PC-3 (cell line): ENCODE measurements around the gene SEPTIN5. TPM values are rescaled to one million over a fixed set of nuclear protein-coding genes. Genes with fewer than 3 reads are reported as not detected.
A peak's percentile ranks its signal among the peaks of the same experiment; 100 is the strongest.

Source experiments
- ATAC-seq: fragments of 200-7000 bp; cut with Tn5 transposase; 2 replicates; pipeline ENCODE4 v1.9.1; 2020; ENCODE audit warnings: mild to moderate bottlenecking, moderate library complexity
- BruUV-seq: library from RNA; stranded (reverse); fragments of 400-500 nt; replicated peaks from 2 replicates; lab custom pipeline; 2021; lab: Mats Ljungman, UMichigan
- CTCF ChIA-PET: fragments of 300-600 bp; sonication (Branson Sonifier 250); formaldehyde crosslinking; loops from one replicate; lab custom pipeline; 2022; ENCODE audit warnings: antibody characterized with exemption; lab: Charles Lee
- POLR2A ChIA-PET: fragments of 300-600 bp; sonication (Branson Sonifier 250); formaldehyde crosslinking; loops from one replicate; lab custom pipeline; 2022; ENCODE audit warnings: antibody characterized with exemption; ENCODE audit not compliant: unreplicated experiment; lab: Charles Lee
- DNase-seq: peaks from one replicate; pipeline ENCODE4 v3.0.0-alpha.2; 2015
- H2AFZ ChIP-seq: fragments of 300-600 bp; sonication (generic); 2 replicates; pipeline ENCODE4 v1.6.0; 2016; ENCODE audit warnings: antibody characterized with exemption, low read length
- H3F3A ChIP-seq: fragments of 300-600 bp; sonication (generic); one replicate; pipeline ENCODE4 v1.6.0; 2017; ENCODE audit warnings: antibody characterized with exemption, low read length, control low read depth, mild to moderate bottlenecking; ENCODE audit not compliant: unreplicated experiment
- H3K27ac ChIP-seq: fragments of 300-600 bp; sonication (generic); 2 replicates; pipeline ENCODE4 v1.5.1; 2016; ENCODE audit warnings: mild to moderate bottlenecking, low read length
- H3K27me3 ChIP-seq: fragments of 300-600 bp; sonication (generic); 2 replicates; pipeline ENCODE4 v1.6.1; 2016; ENCODE audit warnings: low read length, mixed read lengths
- H3K36me3 ChIP-seq: fragments of 300-600 bp; sonication (generic); 2 replicates; pipeline ENCODE4 v1.6.1; 2016; ENCODE audit warnings: low read depth, mixed run types, low read length, mixed read lengths
- H3K4me1 ChIP-seq: fragments of 300-600 bp; sonication (generic); 2 replicates; pipeline ENCODE4 v1.5.1; 2016; ENCODE audit warnings: low read length; ENCODE audit not compliant: insufficient read depth
- H3K4me2 ChIP-seq: fragments of 300-600 bp; sonication (generic); 2 replicates; pipeline ENCODE4 v1.6.0; 2016; ENCODE audit warnings: low read length
- H3K4me3 ChIP-seq: fragments of 300-600 bp; sonication (generic); 2 replicates; pipeline ENCODE4 v1.5.1; 2016; ENCODE audit warnings: mild to moderate bottlenecking, low read length, mixed read lengths
- H3K79me2 ChIP-seq: fragments of 300-600 bp; sonication (generic); 2 replicates; pipeline ENCODE4 v1.6.1; 2017; ENCODE audit warnings: low read length, mixed read lengths
- H3K9ac ChIP-seq: fragments of 300-600 bp; sonication (generic); 2 replicates; pipeline ENCODE4 v1.6.0; 2016; ENCODE audit warnings: mild to moderate bottlenecking, low read length
- H3K9me2 ChIP-seq: fragments of 300-600 bp; sonication (generic); replicated peaks from 2 replicates; pipeline ENCODE4 v1.6.1; 2016; ENCODE audit warnings: mixed run types, low read length, mixed read lengths
- H3K9me3 ChIP-seq: fragments of 300-600 bp; sonication (generic); 2 replicates; pipeline ENCODE4 v1.6.1; 2016; ENCODE audit warnings: low read length, mixed read lengths
- H4K20me1 ChIP-seq: fragments of 300-600 bp; sonication (generic); 2 replicates; pipeline ENCODE4 v1.6.1; 2016; ENCODE audit warnings: low read length, mixed read lengths
- EZH2 ChIP-seq: fragments of 300-600 bp; sonication (generic); IDR thresholded peaks from one replicate; pipeline ENCODE4 v1.6.1; 2017; ENCODE audit warnings: antibody characterized with exemption, mild to moderate bottlenecking, low read length; ENCODE audit not compliant: unreplicated experiment
- EZH2phosphoT487 ChIP-seq: fragments of 300-600 bp; sonication (generic); IDR thresholded peaks from 2 replicates; pipeline ENCODE4 v1.6.1; 2018; ENCODE audit warnings: mild to moderate bottlenecking, antibody characterized with exemption, low read length, borderline replicate concordance
- intact Hi-C: fragments of 100-400 bp; cut with micrococcal nuclease; formaldehyde crosslinking; loops from 2 replicates; pipeline ENCODE4 v1.9.0; 2023
- total RNA-seq: library from RNA; depleted of rRNA; stranded (reverse); fragments of >200 nt; gene quantifications from 2 replicates; pipeline ENCODE4 v1.2.3, GENCODE V29; 2014
- TF ChIP-seq, protein P1 (sequence below): fragments of 300-600 bp; sonication (generic); conservative IDR thresholded peaks from 2 replicates; pipeline ENCODE4 v1.5.1; 2017; ENCODE audit warnings: antibody characterized with exemption, low read depth, mild to moderate bottlenecking, low read length

SEPTIN5 gene
- total RNA-seq, 1 experiment from 2014 or later: 27.5 TPM

DNA sequence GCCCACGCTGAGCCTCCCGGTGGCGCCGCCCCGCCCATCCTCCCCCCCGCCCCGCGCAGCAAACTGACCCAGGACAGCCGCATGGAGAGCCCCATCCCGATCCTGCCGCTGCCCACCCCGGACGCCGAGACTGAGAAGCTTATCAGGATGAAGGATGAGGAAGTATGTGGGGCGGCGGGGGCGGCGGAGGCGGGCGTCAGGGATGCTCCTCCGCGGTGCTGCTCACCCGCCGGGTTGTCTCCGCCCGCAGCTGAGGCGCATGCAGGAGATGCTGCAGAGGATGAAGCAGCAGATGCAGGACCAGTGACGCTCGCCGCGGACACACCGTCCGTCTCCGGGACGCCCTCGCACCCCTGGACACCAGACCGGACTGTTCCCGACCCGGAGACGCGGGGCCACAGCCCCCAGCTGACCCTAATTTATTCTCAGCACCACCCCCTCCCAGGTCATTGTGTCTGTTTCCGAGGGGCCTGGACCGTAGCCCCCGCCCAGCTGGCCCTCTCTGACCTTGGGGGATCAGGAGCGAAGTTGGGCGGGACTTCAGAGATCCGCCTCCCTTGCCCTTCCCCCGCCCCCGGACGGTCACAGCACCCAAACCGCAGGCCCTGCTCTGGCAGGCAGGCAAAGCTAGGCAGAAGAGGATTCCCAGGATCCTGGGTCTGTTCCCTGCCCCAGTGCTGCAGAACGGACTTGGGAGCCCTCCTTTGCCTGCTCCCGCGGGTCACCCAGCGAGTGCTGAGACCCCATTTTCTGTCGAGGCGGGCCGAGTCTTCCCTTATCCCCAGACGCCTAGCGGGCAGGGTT is 8.1 kb downstream of the SEPTIN5 start:
- no peak for ATAC-seq
- H3K4me2 ChIP-seq: no peak overlapping the region

DNA sequence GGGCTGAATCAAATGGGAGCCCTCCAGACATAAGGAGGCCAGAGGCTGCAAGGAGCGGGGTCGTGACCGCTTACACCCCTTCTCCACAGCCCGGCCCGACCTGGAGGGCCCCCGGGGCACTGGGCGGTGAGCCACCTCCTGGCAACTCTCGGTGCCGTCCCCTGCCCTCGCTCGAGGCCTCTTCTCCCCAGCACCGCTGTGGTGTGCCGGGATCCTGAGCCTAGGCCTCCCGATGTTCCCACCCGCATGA is 8.6 kb downstream of the SEPTIN5 start:
- Histone ChIP-seq H3K79me2 (no peaks in the 10 kb centered on the region), H3K36me3 (no peaks in the 10 kb centered on the region), H3K4me3 (no peak overlapping the region), H3K4me2 (no peak overlapping the region), H3K9ac (no peak overlapping the region), H3K9me2 (no peaks in the 10 kb centered on the region), H2AFZ (no peak overlapping the region), H3F3A (no peaks in the 10 kb centered on the region), H3K27ac (no peak overlapping the region), H3K27me3 (no peaks in the 10 kb centered on the region), H3K4me1 (no peaks in the 10 kb centered on the region), H3K9me3 (no peaks in the 10 kb centered on the region), H4K20me1 (no peaks in the 10 kb centered on the region)
- DNase-seq (no peak), ATAC-seq (no peak)
- TF ChIP-seq, protein P1, sequence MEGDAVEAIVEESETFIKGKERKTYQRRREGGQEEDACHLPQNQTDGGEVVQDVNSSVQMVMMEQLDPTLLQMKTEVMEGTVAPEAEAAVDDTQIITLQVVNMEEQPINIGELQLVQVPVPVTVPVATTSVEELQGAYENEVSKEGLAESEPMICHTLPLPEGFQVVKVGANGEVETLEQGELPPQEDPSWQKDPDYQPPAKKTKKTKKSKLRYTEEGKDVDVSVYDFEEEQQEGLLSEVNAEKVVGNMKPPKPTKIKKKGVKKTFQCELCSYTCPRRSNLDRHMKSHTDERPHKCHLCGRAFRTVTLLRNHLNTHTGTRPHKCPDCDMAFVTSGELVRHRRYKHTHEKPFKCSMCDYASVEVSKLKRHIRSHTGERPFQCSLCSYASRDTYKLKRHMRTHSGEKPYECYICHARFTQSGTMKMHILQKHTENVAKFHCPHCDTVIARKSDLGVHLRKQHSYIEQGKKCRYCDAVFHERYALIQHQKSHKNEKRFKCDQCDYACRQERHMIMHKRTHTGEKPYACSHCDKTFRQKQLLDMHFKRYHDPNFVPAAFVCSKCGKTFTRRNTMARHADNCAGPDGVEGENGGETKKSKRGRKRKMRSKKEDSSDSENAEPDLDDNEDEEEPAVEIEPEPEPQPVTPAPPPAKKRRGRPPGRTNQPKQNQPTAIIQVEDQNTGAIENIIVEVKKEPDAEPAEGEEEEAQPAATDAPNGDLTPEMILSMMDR: no peak
- no peak for TF ChIP-seq EZH2
- no peak for TF ChIP-seq EZH2phosphoT487
- intact Hi-C loops: no loop called here
- BruUV-seq: no TSS peak
- POLR2A ChIA-PET: no interaction called here
- CTCF ChIA-PET: no interaction called here

More for the DNA sequence above, 8.1 kb downstream of the SEPTIN5 start:
- Histone ChIP-seq H2AFZ (no peak overlapping the region), H3K4me3 (no peak overlapping the region), H3F3A (no peaks in the 10 kb centered on the region), H3K9me2 (no peaks in the 10 kb centered on the region), H4K20me1 (no peaks in the 10 kb centered on the region), H3K4me1 (no peaks in the 10 kb centered on the region), H3K9me3 (no peaks in the 10 kb centered on the region), H3K9ac (no peak overlapping the region), H3K27me3 (no peaks in the 10 kb centered on the region), H3K79me2 (no peaks in the 10 kb centered on the region), H3K27ac (no peak overlapping the region), H3K36me3 (no peaks in the 10 kb centered on the region)
- intact Hi-C loops: no loop called here
- ChIA-PET POLR2A (no interaction called here), CTCF (no interaction called here)
- TF ChIP-seq EZH2 (no peak), EZH2phosphoT487 (no peak)
- TF ChIP-seq, protein P1: no peak
- TSS peak; percentile 30 for BruUV-seq
- no peak for DNase-seq

DNA sequence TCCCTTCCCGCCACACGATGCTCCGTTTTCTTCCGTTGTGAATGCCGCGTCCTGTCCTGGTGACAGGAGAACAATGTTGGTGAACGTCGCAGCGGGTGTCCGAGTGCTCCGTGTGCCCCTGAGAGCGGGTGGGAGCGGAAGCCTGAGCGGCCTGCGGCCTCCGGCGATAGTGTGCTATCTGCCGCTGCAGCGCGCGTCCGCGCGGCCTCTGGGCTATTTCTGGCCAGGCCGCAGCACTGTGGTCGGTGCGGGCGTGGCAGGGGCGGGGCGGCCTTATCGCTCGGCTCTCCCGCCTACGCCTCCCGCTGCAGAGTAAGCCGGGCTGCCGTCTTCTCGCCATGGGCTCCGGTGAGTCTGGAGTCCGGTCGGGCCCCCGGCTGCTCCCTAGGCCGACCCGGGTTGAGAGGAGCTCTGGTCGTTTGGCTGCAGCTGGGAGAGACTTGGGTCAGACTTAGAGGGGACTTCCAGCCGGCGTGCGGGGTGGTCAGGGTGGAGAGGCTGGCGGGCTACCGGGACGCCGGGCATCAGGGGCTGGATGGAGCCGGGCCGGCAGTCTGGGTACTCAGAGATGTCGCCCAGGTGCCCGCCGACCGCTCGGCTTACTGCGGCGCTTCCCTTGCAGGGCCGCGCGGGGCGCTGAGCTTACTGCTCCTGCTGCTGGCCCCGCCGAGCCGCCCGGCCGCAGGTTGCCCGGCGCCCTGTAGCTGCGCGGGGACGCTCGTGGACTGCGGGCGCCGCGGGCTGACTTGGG is 9.1 kb downstream of the SEPTIN5 start, which contains the start of gene GP1BB:
TSS of gene GP1BB (plus strand) at position 308 of the 751 bp plus-strand sequence. CDS start at position 339, 31 bp downstream.
- H3K36me3 ChIP-seq: no peaks in the 10 kb centered on the region
- peak; percentile 66 for ATAC-seq
- no peaks in the 10 kb centered on the region for H3K9me2 ChIP-seq
- DNase-seq: peak; percentile 34
- H3K27me3 ChIP-seq: no peaks in the 10 kb centered on the region
- H3K9ac ChIP-seq: no peak within 1 kb of the TSS
- no peak within 1 kb of the TSS for H3K27ac ChIP-seq
- H4K20me1 ChIP-seq: no peaks in the 10 kb centered on the region
- intact Hi-C loops: no loop called here
- no peaks in the 10 kb centered on the region for H3K4me1 ChIP-seq
- no peak within 1 kb of the TSS for H2AFZ ChIP-seq
- BruUV-seq: no TSS peak
- TF ChIP-seq EZH2 (no peak), EZH2phosphoT487 (no peak)
- TF ChIP-seq, protein P1: no peak
- no peaks in the 10 kb centered on the region for H3K79me2 ChIP-seq
- ChIA-PET POLR2A (no interaction called here), CTCF (no interaction called here)
- H3K4me3 ChIP-seq: peak within 1 kb of the TSS; percentile 52
- no peaks in the 10 kb centered on the region for H3K9me3 ChIP-seq
- H3K4me2 ChIP-seq: peak within 1 kb of the TSS; percentile 78
- H3F3A ChIP-seq: no peaks in the 10 kb centered on the region
